ENCODE measurements around the gene PLA2G4A.
A peak's percentile ranks its signal among the peaks of the same experiment; 100 is the strongest.

Gene PLA2G4A

GRCh38 chr1:186957314-186957713, 128.6 kb downstream of the PLA2G4A start:
- TF ChIP-seq, protein P1, sequence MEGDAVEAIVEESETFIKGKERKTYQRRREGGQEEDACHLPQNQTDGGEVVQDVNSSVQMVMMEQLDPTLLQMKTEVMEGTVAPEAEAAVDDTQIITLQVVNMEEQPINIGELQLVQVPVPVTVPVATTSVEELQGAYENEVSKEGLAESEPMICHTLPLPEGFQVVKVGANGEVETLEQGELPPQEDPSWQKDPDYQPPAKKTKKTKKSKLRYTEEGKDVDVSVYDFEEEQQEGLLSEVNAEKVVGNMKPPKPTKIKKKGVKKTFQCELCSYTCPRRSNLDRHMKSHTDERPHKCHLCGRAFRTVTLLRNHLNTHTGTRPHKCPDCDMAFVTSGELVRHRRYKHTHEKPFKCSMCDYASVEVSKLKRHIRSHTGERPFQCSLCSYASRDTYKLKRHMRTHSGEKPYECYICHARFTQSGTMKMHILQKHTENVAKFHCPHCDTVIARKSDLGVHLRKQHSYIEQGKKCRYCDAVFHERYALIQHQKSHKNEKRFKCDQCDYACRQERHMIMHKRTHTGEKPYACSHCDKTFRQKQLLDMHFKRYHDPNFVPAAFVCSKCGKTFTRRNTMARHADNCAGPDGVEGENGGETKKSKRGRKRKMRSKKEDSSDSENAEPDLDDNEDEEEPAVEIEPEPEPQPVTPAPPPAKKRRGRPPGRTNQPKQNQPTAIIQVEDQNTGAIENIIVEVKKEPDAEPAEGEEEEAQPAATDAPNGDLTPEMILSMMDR (IDR thresholded peaks at IDR 0.05; ENCODE audit: low read depth, low read length), result no peak
- DNase-seq (ENCODE audit: extremely low read depth, low read depth), result no peak

- no peak for DNase-seq (ENCODE audit: extremely low read depth, low read depth)
- TF ChIP-seq, protein P1 (IDR thresholded peaks at IDR 0.05; ENCODE audit: low read depth, low read length), result no peak
Measured at GRCh38 chr1:186958520-186958919, 129.8 kb downstream of the PLA2G4A start.

GRCh38 chr1:186960861-186961260, 132.1 kb downstream of the PLA2G4A start:
- no peak for DNase-seq (ENCODE audit: extremely low read depth, low read depth)
- TF ChIP-seq, protein P1 (IDR thresholded peaks at IDR 0.05; ENCODE audit: low read depth, low read length), result no peak

DNA sequence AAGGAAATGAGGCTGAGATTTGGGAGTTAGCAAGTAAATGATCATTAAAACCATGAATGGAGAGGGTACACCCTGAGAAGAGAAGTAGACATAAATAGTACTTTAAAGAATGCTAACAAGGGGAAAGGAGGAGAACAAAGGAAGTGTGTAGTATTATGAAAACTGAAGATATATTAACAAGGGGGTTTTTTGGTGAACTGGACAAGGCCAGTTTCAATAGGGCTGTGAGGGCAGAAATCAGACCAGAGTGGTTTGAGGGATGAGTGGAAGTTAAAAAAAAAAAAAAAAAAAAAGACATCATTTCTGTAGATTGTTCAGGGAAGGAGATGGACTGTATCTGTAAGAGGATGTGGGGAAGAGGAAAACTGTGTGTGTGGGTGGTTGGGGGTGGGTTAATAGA, 137.1 kb downstream of the PLA2G4A start:
- no peak for DNase-seq (ENCODE audit: extremely low read depth, low read depth)

GRCh38 chr1:186966456-186966855, 137.7 kb downstream of the PLA2G4A start:
- TF ChIP-seq, protein P1 (IDR thresholded peaks at IDR 0.05; ENCODE audit: low read depth, low read length), result no peak

More for the DNA sequence above, 137.1 kb downstream of the PLA2G4A start:
- TF ChIP-seq, protein P1 (IDR thresholded peaks at IDR 0.05; ENCODE audit: low read depth, low read length), result no peak

DNA sequence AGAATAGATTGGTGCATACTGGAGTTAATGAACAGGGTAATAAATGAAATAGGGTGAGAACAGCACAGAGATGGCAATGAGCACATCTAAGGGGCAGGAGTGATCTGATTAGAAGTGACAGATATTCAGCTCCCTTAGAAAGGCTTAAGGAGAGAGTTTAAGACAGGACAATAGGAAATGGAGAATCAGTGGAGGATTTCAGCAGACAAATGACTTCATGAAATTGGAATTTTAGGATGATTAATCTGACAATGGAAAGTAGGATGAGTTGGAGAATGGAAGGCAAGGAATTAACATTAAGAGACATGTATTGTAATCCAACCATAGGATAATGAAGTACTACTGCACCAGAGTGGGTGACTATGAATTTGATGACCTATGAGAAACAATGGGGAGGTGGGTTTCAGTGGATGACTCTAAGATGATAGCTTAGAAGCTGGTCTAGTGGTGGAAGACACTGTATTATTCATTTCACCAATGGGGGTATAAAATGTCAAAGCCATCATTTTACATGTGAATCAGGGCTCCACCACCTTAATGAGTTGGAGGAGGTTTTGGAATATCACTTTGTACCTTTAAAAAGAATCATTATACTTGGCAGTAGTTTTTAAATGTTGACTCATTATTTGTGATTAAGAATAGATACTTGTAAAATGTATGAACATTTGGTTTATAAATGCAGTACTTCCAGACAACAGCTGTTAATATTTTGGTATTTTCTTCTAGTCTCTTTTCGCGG, 139.1 kb downstream of the PLA2G4A start:
- DNase-seq (ENCODE audit: extremely low read depth, low read depth), result no peak
- TF ChIP-seq, protein P1 (IDR thresholded peaks at IDR 0.05; ENCODE audit: low read depth, low read length), result no peak

More at GRCh38 chr1:186966456-186966855, 137.7 kb downstream of the PLA2G4A start:
- no peak for DNase-seq (ENCODE audit: extremely low read depth, low read depth)

DNA sequence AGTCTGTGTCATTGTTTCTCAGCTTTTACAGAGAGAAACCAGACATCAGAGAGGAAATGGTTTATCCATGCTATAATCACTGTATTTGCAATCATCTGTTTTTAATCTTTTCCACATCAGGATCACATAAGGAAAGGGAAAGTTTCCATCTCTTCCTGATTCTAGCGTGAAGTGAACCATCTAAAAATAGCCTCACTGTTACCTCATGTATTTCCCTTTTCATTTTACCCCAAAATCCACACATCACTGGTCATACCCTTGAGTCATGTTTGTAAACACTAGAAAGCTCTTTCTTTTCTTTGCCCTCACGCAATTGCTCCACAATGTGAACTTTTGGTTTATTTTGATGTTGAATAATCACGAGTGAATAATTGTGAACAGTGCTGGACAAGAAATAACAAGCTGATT, 146.0 kb downstream of the PLA2G4A start:
- peak; percentile 94 for DNase-seq (ENCODE audit: extremely low read depth, low read depth)
- TF ChIP-seq, protein P1 (IDR thresholded peaks at IDR 0.05; ENCODE audit: low read depth, low read length), result no peak
